AG08396 (cell line): ENCODE results near the gene WWC2.

Source experiments
- DNase-seq: peaks from one replicate; pipeline ENCODE4 v3.0.0; 2012; ENCODE audit warnings: low spot score, mixed read lengths

The WWC2 gene

GRCh38 chr4:183098723-183099536, at the start of gene WWC2:
Gene WWC2, plus strand, starts transcription at chr4:183099257. Its CDS starts 235 bp downstream, at chr4:183099492.
- DNase-seq: peak; percentile 94

GRCh38 chr4:183053681-183054080, 45.4 kb upstream of the WWC2 start:
- DNase-seq: no peak

DNA sequence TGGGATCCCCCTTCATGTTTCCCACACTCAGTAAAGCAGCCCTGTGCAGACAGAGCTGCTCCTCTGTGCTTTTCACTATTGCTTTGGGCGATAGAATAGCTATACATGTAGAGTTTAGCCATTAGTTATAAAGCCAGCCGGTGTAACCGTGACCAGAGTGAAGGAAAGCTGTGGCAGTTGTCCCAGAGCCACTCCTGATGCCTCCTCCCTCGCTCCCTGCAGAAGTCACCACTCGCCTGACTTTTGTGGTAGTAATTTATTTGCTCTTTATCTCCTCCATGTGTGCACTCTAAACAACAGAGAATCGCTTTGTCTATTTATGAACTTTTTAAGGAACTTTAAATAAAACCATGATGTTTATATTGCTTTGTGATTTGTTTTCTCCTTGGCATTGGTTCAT, 41.8 kb upstream of the WWC2 start:
- DNase-seq: no peak

- no peak for DNase-seq
Observed at GRCh38 chr4:183059797-183060196, 39.3 kb upstream of the WWC2 start.

- no peak for DNase-seq
Observed at GRCh38 chr4:183068502-183068901, 30.6 kb upstream of the WWC2 start.

GRCh38 chr4:183071222-183071621, 27.8 kb upstream of the WWC2 start:
- no peak for DNase-seq

- no peak for DNase-seq
Observed at GRCh38 chr4:183072176-183072575, 26.9 kb upstream of the WWC2 start.

GRCh38 chr4:183073838-183074145, 25.3 kb upstream of the WWC2 start:
- DNase-seq: no peak

DNA sequence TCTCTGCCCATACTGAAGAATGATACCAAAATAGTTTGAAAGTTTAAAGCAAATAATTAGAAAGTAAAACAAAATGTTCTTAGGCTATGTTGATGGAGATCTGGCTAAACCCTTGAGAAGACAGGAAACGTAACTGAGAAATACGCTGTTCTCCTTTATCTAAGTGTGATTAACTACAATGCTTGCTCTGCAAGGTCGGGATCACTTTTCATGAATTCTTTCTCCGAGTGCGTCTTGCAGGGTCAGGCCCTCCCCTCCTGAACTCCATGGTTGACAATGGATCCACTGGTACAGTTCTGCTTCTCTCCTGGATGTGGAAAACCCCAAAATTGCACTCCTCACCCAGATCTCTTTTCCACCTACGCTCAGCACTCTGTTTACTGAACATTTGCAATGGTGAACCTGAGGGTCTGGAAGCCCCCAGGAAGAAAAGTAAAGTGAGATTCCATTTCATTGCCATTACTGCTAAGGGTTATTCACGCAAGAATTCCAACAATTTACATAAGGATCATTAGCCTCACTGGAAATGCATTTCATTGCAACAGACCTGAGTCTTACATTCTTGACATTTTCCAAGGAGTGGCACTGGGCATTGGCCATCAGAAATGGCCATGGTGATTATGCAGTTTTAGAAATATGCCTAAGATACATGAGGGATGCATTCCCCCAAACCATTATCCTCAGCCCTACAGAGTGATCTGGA, 24.6 kb upstream of the WWC2 start:
- peak; percentile 40 for DNase-seq

DNA sequence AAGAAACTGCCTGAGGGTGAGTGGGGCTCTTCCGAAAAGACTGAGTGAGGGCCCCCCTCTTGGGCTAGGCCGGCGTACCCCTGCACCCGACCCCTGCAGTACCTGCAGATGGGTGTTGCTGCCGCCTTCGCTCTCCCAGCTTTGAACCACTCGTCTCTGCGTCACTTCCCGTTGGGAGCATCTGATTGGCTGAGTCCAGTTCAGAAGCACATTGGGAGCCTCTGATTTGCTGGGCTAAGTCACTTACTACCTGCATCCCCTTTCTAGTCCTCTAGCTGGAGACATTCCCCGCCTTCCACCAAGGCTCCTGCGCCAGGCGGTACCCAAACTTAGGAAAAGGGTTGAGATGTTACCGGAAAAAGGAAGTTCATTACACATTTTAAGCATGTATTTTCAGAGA, 20.4 kb upstream of the WWC2 start:
- DNase-seq: no peak

DNA sequence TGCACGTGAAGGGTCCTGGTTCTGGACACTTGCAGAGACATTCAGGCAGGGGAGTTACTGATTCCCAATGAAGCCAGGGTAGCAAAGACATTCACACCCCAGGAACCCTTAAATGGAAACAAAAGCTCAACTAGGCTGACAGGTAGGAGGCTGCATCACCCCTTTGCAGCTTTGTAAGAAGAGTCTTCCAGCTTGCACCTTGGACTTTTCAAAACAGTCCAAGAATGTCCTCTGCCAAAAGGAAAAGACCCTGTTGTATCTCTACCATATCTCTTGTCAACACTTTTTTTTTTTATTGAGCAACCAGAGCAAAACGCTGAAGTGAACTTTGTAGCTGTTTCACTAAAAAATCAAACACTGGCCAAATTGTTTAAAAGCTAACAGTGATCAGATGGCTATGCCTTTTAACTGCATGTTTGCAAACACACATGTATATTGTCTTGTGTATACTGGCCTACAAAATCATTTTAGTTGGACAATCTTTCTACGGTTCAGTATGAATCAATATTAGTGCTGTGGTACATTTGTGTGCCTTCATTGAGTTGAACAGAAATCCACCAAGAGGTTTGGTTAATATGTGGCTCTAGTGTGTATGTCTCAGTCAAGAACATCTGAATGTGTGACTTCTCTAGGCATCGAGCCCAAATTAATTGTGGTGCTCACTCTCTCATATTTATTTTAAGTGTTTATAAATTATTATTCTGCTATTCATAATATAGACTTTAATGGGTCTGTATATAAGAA, 18.5 kb upstream of the WWC2 start:
- no peak for DNase-seq

DNA sequence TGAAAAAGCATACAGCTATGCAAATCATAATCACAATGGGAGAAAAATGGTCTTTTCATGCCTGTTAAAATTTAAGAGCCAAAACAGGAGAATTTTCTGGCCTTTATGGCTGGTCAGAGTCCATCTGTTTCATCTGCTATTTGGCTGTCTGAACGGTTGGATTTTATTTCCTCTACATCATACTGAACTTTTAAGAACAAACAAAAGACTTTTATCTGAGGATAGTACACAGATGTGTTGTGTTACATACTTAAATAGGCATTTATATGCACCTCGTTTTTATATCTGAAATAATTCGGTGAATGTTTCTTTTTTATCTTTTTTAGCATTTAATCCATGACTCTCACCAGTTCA, 18.0 kb upstream of the WWC2 start:
- no peak for DNase-seq

GRCh38 chr4:183082053-183082452, 17.0 kb upstream of the WWC2 start:
- no peak for DNase-seq

GRCh38 chr4:183094393-183095198, 4.5 kb upstream of the WWC2 start:
- no peak for DNase-seq

DNA sequence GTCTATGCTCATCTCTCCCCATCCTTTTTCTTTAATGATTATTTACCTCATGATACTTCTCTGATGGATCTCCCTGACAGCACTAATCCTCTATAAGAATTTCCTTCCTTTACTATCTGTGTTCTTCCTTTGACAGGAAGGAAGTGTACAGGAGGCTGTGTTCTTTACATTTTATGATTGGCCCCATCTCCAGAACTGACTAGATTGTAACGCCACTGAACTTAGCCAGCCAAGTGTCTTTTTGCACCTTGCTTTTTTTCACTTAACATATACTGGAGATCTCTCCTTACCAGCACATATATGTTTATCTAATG, 3.9 kb upstream of the WWC2 start:
- no peak for DNase-seq

DNA sequence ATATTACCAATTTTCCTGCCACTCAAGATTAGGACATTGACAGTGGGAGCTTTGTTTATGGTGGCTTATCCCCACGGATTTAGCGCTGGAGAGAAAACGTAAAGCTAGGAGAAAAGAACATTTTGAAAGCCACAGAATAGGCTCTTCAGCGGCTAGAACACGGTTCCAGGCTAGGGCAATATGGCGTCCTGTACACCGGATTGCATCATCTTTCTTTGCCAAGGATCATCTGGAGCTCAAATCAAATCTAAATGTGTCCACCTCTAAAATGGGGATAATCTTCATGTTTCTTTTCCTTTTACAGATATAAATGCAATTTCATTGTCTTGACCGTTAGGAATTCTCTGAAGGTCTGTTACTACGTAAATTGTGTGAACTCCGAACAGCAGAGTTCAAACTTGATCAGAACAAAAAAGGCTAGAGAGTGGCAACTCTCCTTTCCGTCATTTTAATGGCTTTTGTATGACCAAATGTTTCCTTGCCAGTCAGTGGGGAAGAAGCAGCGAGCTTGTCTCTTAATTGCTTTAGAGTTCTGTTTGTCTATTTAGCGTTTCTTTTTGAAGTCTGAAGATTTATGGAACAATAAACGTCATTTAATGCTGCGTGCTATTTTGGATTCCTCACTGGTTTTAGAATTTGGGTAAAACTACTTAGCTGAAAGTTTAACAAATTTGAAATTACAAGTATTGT, 2.6 kb upstream of the WWC2 start:
- DNase-seq: no peak

- DNase-seq: no peak
Observed at GRCh38 chr4:183097231-183098018, 1.6 kb upstream of the WWC2 start.

- peak; percentile 88 for DNase-seq
Observed at GRCh38 chr4:183098019-183098722, 886 bp upstream of the WWC2 start.

- peak; percentile 41 for DNase-seq
Observed at GRCh38 chr4:183099537-183100297, 660 bp downstream of the WWC2 start.

DNA sequence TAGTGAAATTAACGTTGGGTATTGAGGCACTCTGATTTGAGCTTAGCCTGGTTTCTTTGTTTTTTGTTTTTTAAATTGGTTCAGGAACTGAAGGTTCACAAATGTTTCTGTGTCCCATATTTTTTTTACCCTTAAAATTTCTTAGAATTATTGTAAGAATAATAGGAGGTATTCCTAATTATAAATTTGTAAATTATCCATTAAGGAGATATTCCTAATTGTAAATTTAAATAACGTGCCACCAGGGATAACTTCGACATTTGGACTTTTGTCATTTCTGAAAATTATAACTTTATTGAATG, 1.2 kb downstream of the WWC2 start:
- DNase-seq: no peak
